CD4-positive, alpha-beta T cell treated with Interleukin-2 at 100 ng/mL for 4 hours (primary cell): Measurements from ENCODE around the gene RCAN3.
A peak's percentile ranks its signal among the peaks of the same experiment; 100 is the strongest.
"Not testable (repeated sequence)": the region's sequence is repeated elsewhere in the genome, so short reads cannot be mapped to it uniquely, and the experiment has no call there.

Source experiments
- DNase-seq: peaks from one replicate; pipeline ENCODE4 v3.0.0-alpha.2; 2020; ENCODE audit warnings: low spot score

RCAN3 gene

GRCh38 chr1:24514946-24515345 lies 12.3 kb downstream of the RCAN3 start:
- DNase-seq, result no peak

GRCh38 chr1:24515671-24516209 lies 13.1 kb downstream of the RCAN3 start:
- DNase-seq, result not testable (repeated sequence)

- no peak for DNase-seq
Measured at GRCh38 chr1:24516506-24516905, 13.9 kb downstream of the RCAN3 start.

GRCh38 chr1:24517898-24518297 lies 15.3 kb downstream of the RCAN3 start:
- DNase-seq, result no peak

- not testable (repeated sequence) for DNase-seq
Measured at GRCh38 chr1:24520282-24520681, 17.6 kb downstream of the RCAN3 start.

- no peak for DNase-seq
Measured at GRCh38 chr1:24525606-24526005, 23.0 kb downstream of the RCAN3 start.

- no peak for DNase-seq
Measured at GRCh38 chr1:24526045-24526444, 23.4 kb downstream of the RCAN3 start.

GRCh38 chr1:24526940-24527542 lies 24.4 kb downstream of the RCAN3 start:
- DNase-seq, result peak; percentile 65

GRCh38 chr1:24528744-24529143 lies 26.1 kb downstream of the RCAN3 start:
- no peak for DNase-seq

GRCh38 chr1:24529292-24529691 lies 26.7 kb downstream of the RCAN3 start:
- DNase-seq, result not testable (repeated sequence)

- DNase-seq, result peak; percentile 74
Measured at GRCh38 chr1:24535021-24535424, 32.4 kb downstream of the RCAN3 start.

GRCh38 chr1:24535778-24536177 lies 33.1 kb downstream of the RCAN3 start:
- no peak for DNase-seq

- DNase-seq, result peak; percentile 65
Measured at GRCh38 chr1:24536391-24536840, 33.8 kb downstream of the RCAN3 start.

- DNase-seq, result no peak
Measured at GRCh38 chr1:24540051-24540905, 37.6 kb downstream of the RCAN3 start.

GRCh38 chr1:24540906-24541710 lies 38.5 kb downstream of the RCAN3 start:
- peak; percentile 37 for DNase-seq

GRCh38 chr1:24541711-24542346 lies 39.2 kb downstream of the RCAN3 start:
- peak; percentile 17 for DNase-seq

GRCh38 chr1:24544239-24544638 lies 41.6 kb downstream of the RCAN3 start:
- no peak for DNase-seq

- no peak for DNase-seq
Measured at GRCh38 chr1:24545662-24546061, 43.0 kb downstream of the RCAN3 start.

GRCh38 chr1:24547195-24547594 lies 44.6 kb downstream of the RCAN3 start:
- no peak for DNase-seq

GRCh38 chr1:24548070-24548469 lies 45.4 kb downstream of the RCAN3 start:
- DNase-seq, result no peak

- not testable (repeated sequence) for DNase-seq
Measured at GRCh38 chr1:24549210-24549609, 46.6 kb downstream of the RCAN3 start.
